Activated gamma-delta T cell treated with Interleukin-2 at 50 U/mL for 16 hours (primary cell): Measurements from ENCODE around the gene STRA6.

Experiments
- DNase-seq: peaks from one replicate; pipeline ENCODE4 v3.0.0-alpha.2; 2020

STRA6 gene

DNA sequence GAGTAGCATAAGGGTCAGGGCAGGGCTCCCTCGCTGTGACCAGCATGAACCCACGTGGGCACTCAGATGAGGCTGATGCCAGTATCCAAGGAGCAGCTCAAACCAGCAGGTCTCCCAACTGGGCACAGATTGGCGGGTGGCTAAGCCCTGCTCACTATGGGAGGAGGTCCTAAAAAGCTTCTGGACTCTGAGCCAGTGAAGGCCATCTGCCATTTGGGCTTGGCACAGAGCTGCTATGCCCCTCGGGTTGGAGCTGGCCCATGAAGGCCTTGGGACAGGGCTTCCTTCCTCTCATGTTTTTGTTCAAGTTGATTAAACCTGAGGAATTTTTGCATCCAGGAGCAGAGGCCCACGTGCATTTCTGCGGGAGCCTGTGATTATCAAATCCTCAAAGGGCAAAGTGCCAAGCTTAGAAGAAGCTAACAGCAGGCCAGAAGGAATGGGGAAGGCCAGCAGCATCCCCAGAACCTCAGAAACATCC, 4.3 kb upstream of the STRA6 start:
- no peak for DNase-seq

DNA sequence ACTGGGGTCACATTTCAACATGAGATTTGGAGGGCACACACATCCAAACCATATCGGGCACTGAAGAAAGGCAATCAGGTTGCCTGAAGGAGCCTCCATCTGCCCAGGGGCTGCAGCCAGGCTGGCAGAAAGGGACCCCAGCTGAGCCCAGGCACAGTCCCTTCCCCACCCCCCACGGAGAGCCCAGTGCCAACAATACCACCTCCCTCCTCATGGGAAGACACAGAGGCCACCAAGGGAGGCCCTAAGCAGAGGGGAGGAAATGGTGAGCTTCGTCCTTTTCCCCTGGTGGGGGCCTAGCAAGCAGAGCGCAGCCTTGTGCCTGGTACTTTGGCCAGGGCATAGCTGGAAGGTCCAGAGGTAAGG, 3.0 kb upstream of the STRA6 start:
- DNase-seq: no peak

DNA sequence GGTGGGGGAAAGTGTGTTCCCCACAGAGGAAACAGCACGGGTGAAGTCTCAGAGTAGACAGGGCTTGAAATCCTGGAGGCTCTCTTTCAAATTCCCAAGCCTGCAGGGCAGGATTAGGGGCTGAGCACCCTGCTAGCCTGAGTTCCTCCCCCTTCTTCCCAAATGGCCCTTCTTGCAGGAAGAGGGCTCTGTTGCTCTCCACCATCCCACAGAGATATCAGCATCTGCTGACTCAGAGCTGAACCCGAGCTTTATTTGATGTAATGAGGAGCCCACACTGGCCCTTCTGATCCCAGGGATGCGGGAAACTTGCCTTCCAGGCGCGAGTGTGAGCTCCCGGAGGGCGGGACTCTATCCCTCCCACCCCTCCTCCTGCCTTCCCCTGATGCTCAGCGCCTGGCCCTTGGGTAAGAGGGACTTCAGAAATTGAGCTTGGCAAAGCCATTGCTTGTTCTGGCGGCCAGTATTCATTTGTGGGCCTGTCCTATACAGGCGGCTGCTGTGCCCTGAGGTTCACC, 1.4 kb upstream of the STRA6 start:
- no peak for DNase-seq

- DNase-seq: no peak
Measured at GRCh38 chr15:74201710-74202420, 722 bp downstream of the STRA6 start.

GRCh38 chr15:74200871-74201419, 1.6 kb downstream of the STRA6 start:
- no peak for DNase-seq

DNA sequence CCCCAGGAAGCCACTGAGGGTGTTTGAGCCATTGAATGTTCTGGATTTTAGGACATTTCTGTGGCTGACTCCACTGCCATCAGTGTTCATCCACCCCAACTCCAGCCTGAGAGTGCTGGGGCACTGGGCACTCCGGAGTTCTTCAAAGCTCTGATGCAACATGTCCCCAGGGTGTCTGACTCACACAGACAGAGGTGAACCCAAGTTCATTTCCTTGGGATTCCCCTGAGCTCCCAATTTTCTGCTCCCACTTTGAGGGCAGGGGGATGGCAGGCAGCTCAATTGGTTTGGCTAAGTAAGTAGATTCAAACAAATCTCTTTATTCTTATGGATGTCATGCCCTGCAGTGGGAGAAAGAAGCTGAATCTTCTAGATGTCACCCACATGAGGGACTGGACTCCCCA, 2.2 kb downstream of the STRA6 start:
- DNase-seq: no peak

DNA sequence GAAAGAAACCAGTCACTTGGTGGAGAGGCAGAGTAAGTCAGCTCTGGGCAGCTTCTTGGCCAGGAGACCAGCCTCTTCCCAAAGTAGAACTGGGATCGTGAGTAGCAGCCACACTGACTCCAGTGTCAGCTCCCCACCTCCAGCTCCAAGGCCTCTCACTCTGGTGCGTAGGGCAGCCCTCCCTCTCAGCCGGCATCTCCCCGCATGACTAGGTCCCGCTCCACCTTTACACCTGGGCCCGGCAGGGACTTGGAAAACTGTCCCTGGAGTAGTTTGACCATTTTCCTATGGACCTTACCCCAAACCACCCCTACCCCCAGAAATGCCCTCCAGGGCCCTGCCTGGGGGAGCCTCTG, 3.3 kb downstream of the STRA6 start:
- no peak for DNase-seq

GRCh38 chr15:74197176-74197965, 5.2 kb downstream of the STRA6 start:
- DNase-seq: no peak

DNA sequence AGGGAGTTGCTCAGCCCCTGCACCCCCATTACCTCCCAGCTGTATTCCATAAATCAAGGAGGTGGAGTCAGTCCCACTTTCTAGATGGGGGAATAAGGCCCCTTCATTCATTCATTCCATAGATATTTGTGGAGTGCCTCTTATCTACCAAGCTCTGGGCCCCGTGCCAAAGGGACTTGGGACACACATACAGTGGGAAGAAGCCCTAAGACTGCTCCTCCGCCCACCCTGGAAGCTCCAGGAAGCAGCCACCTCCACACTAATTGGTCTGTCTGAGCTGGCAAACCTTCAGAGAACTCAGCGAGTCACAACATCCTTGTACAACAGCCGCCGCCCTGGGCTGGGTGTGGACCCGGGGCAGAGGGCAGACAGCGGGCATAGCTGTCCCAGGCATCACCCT, 6.4 kb downstream of the STRA6 start:
- DNase-seq: no peak

DNA sequence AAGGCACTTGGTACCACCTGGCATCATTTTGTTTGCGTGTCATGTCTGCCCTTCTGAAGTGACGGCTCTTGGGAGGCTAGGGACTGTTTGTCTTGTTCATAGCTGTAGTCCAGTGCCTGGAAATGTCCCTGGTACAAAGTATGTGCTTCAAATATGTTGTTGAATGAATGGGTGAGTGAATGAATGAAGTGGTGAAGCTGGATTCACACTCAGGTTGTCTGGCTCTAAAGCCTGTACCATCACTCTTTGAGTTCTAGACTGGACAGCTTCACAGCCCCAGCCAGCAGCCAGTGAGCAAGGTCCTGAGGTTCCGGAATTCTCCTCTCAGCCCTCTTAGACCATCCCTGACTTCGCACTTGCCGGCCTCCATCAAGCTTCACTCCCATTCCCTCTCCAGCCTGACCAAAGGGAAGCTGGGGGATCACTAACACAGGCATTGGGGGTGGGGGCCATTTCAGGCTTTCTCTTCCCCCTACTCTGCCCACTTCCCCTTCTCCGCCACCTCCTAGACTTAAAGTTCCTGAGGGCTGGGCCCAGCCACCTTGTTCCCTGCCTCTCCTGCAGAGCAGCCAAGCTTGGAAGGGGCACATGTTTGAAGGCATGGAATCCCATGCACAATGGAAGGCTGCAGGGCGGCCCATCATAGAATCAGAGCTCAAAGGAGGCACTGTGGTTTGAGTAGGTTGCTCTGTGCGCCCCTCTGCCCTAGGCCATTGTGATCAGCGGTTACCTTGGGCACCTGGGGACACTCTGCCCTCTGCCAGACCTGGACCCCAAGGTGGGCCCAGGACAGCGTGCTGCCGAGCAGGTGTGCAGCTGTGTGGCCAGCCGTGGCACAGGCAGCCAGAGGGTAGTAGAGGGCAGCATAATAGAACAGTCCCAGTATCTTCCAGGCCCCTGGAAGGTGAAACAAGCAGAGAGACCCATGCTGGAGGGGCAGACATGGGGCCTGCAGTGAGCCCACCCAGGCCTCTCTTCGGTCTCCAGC, 7.7 kb downstream of the STRA6 start:
- DNase-seq: no peak

GRCh38 chr15:74193905-74194304, 8.7 kb downstream of the STRA6 start:
- DNase-seq: no peak

- DNase-seq: no peak
Measured at GRCh38 chr15:74193299-74193718, 9.3 kb downstream of the STRA6 start.

DNA sequence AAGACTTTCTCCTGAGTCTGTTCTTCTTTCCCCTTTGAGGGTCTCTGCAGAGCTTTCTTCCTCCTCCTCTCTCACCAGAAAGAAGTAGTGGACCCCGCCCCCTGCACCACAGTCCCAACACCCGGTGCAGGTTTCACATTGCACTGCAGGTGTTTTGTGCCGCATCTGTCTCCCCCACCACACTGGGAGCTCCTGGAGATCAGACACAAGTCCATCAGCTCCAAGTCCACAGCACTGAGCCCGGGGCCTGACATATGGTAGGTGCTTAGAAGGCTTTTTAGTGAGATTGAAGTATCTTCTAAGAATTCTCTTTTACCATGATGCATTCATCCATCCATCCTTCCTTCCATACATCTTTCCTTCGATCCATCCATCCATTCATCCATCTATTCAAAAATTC, 9.8 kb downstream of the STRA6 start:
- DNase-seq: no peak

GRCh38 chr15:74191798-74192197, 10.8 kb downstream of the STRA6 start:
- no peak for DNase-seq

- no peak for DNase-seq
Measured at GRCh38 chr15:74188216-74188615, 14.4 kb downstream of the STRA6 start.

DNA sequence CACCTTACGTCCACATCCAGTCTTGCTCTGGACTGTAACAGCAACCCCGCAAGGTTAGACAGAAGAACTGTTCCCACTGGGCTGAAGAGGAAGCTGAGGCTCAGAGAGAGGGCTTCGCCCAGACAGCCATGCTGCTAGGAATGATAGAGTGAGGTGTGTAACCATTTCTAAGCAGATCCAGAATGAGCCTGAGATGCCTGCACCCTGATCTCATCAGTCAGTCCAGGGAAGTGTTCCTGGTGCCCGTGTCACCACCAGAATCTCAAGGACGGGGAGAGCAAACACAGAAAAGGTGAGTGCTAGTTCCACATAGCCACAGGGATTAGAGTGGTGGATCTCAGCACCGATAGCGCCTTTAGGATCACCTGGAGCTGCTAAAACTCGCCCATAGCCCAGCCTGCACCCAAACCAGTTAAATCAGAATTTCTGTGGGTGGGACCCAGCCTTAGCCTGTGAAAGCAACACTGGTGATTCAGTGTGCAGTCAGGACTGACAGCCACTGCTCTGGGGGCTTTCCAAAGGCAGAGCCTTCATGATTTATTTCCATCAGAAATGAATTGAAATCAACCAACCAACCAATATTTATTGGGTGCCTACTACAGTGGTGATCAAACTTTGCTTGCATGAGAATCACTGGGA, 16.8 kb downstream of the STRA6 start:
- DNase-seq: no peak

DNA sequence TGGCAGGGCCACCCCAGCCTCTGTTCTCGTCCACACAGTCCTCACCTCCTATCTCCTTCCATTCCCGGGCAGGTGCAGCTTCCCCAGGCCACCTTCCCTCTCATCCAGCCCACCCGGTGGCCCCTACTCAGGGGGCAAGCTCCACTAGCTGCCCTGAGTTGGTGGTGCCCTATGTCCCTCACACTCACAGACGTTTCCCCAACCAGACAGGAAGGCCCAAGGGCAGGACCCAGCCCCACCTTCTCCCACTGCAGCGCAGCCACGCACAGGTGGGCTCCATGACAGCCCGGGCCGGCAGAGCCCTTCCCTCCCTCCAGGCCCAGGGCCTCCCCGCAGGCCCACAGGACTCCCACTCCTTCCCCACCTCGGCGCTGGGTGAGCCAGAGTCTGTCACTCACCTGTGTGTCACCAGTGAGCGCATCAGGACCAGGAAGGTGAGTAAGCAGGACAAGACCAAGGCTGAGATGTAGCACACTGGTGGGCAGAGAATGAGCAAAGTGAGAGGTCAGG, 17.9 kb downstream of the STRA6 start:
- DNase-seq: no peak

- no peak for DNase-seq
Measured at GRCh38 chr15:74182131-74182530, 20.5 kb downstream of the STRA6 start.

DNA sequence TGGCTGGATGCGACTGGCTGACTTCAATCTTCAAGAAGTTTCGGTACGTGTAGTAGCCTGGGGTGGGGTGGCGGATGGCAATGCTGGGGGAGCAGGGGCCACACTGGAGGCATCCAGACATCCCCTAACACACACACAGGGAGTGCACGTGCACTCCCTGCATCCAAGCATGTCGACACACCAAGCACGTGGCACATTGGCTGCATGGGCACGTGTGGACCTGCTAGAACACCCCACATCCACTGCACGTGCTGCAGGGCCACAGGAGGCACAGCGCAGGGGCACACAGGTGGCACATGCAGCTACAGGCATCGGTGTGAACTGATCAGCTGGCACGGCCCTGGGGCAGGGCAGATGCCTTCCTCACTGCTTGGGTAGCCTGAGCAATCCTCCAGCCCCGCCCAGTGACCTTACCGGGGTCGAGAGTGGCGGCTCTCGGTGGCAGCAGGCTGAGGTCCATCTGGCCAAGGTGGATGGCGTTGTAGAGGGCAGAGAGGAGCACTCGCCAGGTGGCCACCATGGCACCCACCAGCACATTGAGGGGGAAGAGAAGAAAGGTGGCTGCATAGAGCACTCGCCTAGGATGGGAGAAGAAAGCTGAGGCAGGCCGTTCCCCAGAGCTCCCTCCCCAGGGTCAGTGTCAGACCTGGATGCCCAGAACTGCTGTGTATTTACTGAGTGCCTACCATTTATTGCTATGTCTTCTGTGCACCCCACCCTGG, 21.5 kb downstream of the STRA6 start:
- DNase-seq: no peak

DNA sequence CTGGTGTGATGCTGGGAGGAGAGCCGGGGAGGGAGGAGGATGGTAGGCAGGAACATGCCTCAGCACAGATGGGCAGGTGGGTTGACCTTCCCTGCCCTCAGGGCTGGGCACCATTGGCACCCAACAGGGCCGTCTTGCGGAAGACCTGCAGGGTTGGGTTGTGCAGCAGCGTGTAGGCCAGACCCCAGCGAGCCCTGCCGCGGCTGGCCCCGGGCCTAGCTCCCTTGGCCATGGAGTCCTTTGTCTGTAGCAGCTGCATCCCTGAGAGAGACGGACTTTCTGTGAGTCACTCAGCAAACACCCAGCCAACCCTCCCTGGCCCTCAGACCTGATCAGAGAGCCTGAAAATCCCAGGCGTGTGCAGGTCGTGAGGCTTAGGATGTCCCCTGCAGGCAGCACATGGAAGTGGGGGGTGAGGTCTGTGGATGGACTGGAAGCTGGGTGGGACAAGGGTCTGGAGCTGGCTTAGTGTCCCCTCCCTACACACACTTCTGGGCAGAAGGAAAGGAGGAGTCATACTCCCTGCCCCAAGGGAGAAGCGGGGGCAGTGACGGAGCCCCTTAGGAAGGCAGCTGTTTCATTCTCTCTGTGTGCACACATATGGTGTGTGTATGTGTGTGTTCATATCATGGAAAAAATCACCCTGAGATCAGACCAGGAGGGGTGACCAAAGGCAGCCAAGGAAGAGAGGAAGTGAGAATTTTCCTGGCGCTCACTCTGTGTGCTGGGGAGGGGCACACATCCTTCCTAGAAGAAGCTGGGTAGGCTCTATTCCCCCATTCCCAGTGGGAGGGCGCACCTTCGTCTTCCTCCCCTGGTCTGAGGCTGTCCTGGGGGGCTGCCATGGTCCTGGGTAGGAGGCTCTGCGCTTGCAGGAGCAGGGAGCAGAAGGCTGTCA, 22.4 kb downstream of the STRA6 start:
- no peak for DNase-seq
